GM21737 (cell line): Measurements from ENCODE around the gene POLR2J3.
"Not testable (repeated sequence)": the region's sequence is repeated elsewhere in the genome, so short reads cannot be mapped to it uniquely, and the experiment has no call there.

Experiments used
- ATAC-seq: cut with Tn5 transposase; IDR thresholded peaks from one replicate; pipeline ENCODE4 v1.9.1; 2021; ENCODE audit warnings: mild to moderate bottlenecking, moderate library complexity; ENCODE audit not compliant: unreplicated experiment

The POLR2J3 gene

GRCh38 chr7:102527182-102527581, 45.2 kb downstream of the POLR2J3 start:
- ATAC-seq: not testable (repeated sequence)

GRCh38 chr7:102524803-102525202, 47.6 kb downstream of the POLR2J3 start:
- not testable (repeated sequence) for ATAC-seq

GRCh38 chr7:102520797-102521196, 51.6 kb downstream of the POLR2J3 start:
- ATAC-seq: not testable (repeated sequence)

GRCh38 chr7:102517550-102518147, 54.7 kb downstream of the POLR2J3 start, which contains the start of gene RASA4B:
Gene RASA4B (minus strand): TSS chr7:102517777. CDS start chr7:102517710, 67 bp downstream.
- ATAC-seq: peak; percentile 77
